T-cell (primary cell): Measurements from ENCODE around the gene MED12L. TPM values are rescaled to one million over a fixed set of nuclear protein-coding genes. Genes with fewer than 3 reads are reported as not detected.

Experiments used
- ATAC-seq, 4 experiments: fragments of 200-7000 bp in 3 of 4; fragments of 150-1000 bp in 1 of 4; cut with Tn5 transposase; replicated peaks in 1 of 4; 1 replicate in 3 of 4; 2 replicates in 1 of 4; pipeline ENCODE4 v1.10.0; 2021; ENCODE audit warnings: moderate library complexity in 3 of 4, mild to moderate bottlenecking in 2 of 4, moderate number of reproducible peaks in 1 of 4
- CTCF ChIA-PET, 2 donors: fragments of 300-600 bp; sonication (Branson Sonifier 250); formaldehyde crosslinking; loops; one replicate each; lab custom pipeline; 2022; ENCODE audit warnings: antibody characterized with exemption in 2 of 2; lab: Charles Lee
- POLR2A ChIA-PET, 2 donors: fragments of 300-600 bp; sonication (Branson Sonifier 250); formaldehyde crosslinking; loops; one replicate each; lab custom pipeline; 2022; ENCODE audit warnings: antibody characterized with exemption in 2 of 2; lab: Charles Lee
- DNase-seq, 35 experiments: peaks; one replicate each; pipeline versions ENCODE4 v3.0.0 to v3.0.0-alpha.2; 2013 to 2023
- H3K27ac ChIP-seq: one replicate; pipeline ENCODE4 v1.5.1; 2013; ENCODE audit warnings: low read length
- H3K27me3 ChIP-seq, 2 experiments: replicated peaks in 1 of 2; 1 replicate in 1 of 2; 2 replicates in 1 of 2; pipeline versions ENCODE4 v1.6.1 to v1.7.0; 2013; ENCODE audit warnings: low read length in 1 of 2, mixed read lengths in 1 of 2; ENCODE audit not compliant: control insufficient read depth in 2 of 2, insufficient read depth in 2 of 2; ENCODE audit errors: extremely low read depth in 1 of 2
- H3K36me3 ChIP-seq, 2 donors: 1 replicate in 1 of 2; 2 replicates in 1 of 2; pipeline versions ENCODE4 v1.6.1 to v1.7.0; 2013; ENCODE audit warnings: low read length in 1 of 2; ENCODE audit not compliant: control insufficient read depth in 2 of 2, insufficient read depth in 1 of 2; ENCODE audit errors: extremely low read depth in 1 of 2
- H3K4me1 ChIP-seq, 2 experiments: 1 replicate in 1 of 2; 2 replicates in 1 of 2; pipeline versions ENCODE4 v1.6.1 to v1.7.0; 2013; ENCODE audit warnings: low read length in 2 of 2, mixed read lengths in 1 of 2; ENCODE audit not compliant: insufficient read depth in 2 of 2, control insufficient read depth in 1 of 2; ENCODE audit errors: extremely low read depth in 1 of 2
- H3K4me3 ChIP-seq, 2 donors: 1 replicate in 1 of 2; 2 replicates in 1 of 2; pipeline versions ENCODE4 v1.5.1 to v1.7.0; 2013; ENCODE audit warnings: mild to moderate bottlenecking in 2 of 2, low read length in 1 of 2, moderate library complexity in 1 of 2; ENCODE audit not compliant: control insufficient read depth in 1 of 2; ENCODE audit errors: extremely low read depth in 1 of 2
- H3K9me3 ChIP-seq: 2 replicates; pipeline ENCODE4 v1.7.0; 2013
- H3K27ac Mint-ChIP-seq, 2 donors: one replicate each; pipeline ENCODE4 v1.8.0; 2020 to 2021; ENCODE audit warnings: mild to moderate bottlenecking in 2 of 2, mixed read lengths in 2 of 2
- H3K27me3 Mint-ChIP-seq, 2 donors: one replicate each; pipeline ENCODE4 v1.8.0; 2021 to 2022; ENCODE audit warnings: mixed read lengths in 2 of 2
- H3K36me3 Mint-ChIP-seq: one replicate; pipeline ENCODE4 v1.8.0; 2021; ENCODE audit warnings: mixed read lengths
- H3K4me1 Mint-ChIP-seq, 3 donors: one replicate each; pipeline ENCODE4 v1.8.0; 2020 to 2022; ENCODE audit warnings: mixed read lengths in 3 of 3, mild to moderate bottlenecking in 1 of 3
- H3K4me3 Mint-ChIP-seq, 3 donors: one replicate each; pipeline ENCODE4 v1.8.0; 2020 to 2022; ENCODE audit warnings: mild to moderate bottlenecking in 3 of 3, mixed read lengths in 3 of 3, moderate library complexity in 3 of 3
- H3K9me3 Mint-ChIP-seq, 3 donors: one replicate each; pipeline ENCODE4 v1.8.0; 2020 to 2022; ENCODE audit warnings: mixed read lengths in 3 of 3
- WGBS: methylation state at CpG from one replicate; pipeline ENCODE4 v1.1.5; 2013; ENCODE audit warnings: missing lambda C conversion rate; ENCODE audit not compliant: insufficient coverage; 5-methylcytosine and 5-hydroxymethylcytosine counted together
- total RNA-seq, 35 experiments: library from RNA in 6 of 35; stranded (reverse) in 6 of 35; fragments of 120-200 nt in 1 of 35; gene quantifications; one replicate each; pipeline versions ENCODE4 v1.2.1 to v1.2.4 and lab custom pipeline; 2013 to 2026

Gene MED12L
- total RNA-seq, 5 donors from 2014 or later (not counting 1 experiment from before 2014, with no cell fraction given) = 0.55 to 2.1 (median 0.66) TPM

DNA sequence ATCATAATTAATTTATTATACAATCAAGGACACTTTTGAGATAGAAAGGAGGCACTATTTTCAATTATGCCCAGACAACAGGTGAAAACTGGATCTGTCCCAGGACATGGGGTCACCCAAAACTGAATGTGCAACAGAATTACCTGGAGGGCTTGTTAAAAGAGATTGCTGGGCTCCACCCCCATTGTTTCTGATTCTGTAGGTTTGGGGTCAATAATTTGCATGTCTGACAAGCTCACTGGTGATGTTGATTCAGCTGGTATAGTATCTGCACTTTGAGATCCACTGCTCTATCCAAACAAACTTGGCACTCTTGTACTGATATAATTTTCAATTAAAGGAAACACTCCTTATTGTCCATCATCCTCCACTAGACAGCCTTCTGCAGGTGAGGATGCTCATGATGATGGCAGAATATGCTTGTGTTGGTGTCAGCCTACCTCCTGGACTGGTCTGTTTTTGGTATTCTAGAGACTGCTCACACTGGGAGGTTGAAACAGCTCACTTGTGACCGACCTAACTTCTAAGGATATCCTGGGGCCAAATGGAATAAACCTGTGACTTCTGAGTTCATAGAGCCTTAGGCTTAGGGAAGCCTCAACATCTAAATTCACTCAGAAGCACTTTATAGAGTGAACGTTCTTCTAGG lies 190.7 kb downstream of the MED12L start:
- 14% methylated on average over 1 of the region's 2 CpGs for WGBS
- Histone ChIP-seq H3K4me1 (peaks cover 14 to 37% of the 10 kb centered on the region in 2 experiments), H3K4me3 (no peak overlapping the region), H3K36me3 (no peaks in the 10 kb centered on the region), H3K9me3 (no peaks in the 10 kb centered on the region), H3K27me3 (no peaks in the 10 kb centered on the region), H3K27ac (peak overlapping the region; percentile 66)
- ATAC-seq = peak in 3 of 4 experiments; percentile 7 to 39 (median 13)
- CTCF ChIA-PET = interaction anchor here in 1 of 2 donors (0.7 kb wide), 2 partner anchors 50 to 1056 kb away, joined by 3 to 4 read pairs; no protein-coding TSS in a partner anchor
- H3K4me3 Mint-ChIP-seq = peak overlapping the region in 1 of 3 donors; percentile 39
- peak overlapping the region; percentile 92 to 94 for H3K27ac Mint-ChIP-seq
- DNase-seq = no peak
- H3K27me3 Mint-ChIP-seq = no peaks in the 10 kb centered on the region
- no peaks in the 10 kb centered on the region for H3K9me3 Mint-ChIP-seq
- POLR2A ChIA-PET = interaction anchor here (0.6 to 0.7 kb wide), 5 partner anchors 46 to 533 kb away, joined by 3 to 10 read pairs (median 3); no protein-coding TSS in a partner anchor
- peaks cover 3% of the 10 kb centered on the region for H3K36me3 Mint-ChIP-seq
- peaks cover 40 to 46% (median 46%) of the 10 kb centered on the region in 3 donors for H3K4me1 Mint-ChIP-seq

DNA sequence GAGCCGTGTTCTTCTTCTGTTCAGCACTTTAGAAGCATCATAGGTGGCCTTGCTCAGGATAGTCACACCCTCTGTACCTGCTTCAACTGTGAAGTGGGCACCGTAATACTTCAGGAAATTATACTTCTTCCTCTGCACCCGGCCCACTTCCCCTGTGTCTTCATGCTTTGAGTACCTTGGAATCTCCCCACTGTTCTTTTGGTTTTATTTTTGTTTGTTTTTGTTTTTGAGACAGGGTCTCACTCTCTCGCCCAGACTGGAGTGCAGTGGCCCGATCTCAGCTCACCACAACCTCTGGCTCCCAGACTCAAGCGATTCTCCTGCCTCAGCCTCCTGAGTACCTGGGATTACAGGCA lies 191.2 kb downstream of the MED12L start:
- peak; percentile 72 to 97 (median 74) for ATAC-seq
- Mint-ChIP-seq H3K27me3 (no peaks in the 10 kb centered on the region), H3K4me1 (peaks cover 40 to 46% (median 46%) of the 10 kb centered on the region in 3 donors), H3K27ac (peak overlapping the region; percentile 92 to 94), H3K9me3 (no peaks in the 10 kb centered on the region), H3K4me3 (peak overlapping the region; percentile 39 to 60 (median 58)), H3K36me3 (peaks cover 3% of the 10 kb centered on the region)
- DNase-seq = peak in 33 of 35 experiments; percentile 4 to 67 (median 40)
- 0% methylated on average over 1 of the region's 6 CpGs for WGBS
- H3K9me3 ChIP-seq = no peaks in the 10 kb centered on the region
- H3K4me1 ChIP-seq = peaks cover 14 to 37% of the 10 kb centered on the region in 2 experiments
- ChIA-PET POLR2A (interaction anchor here (0.6 to 0.7 kb wide), 5 partner anchors 46 to 534 kb away, joined by 3 to 10 read pairs (median 3); no protein-coding TSS in a partner anchor), CTCF (interaction anchor here in 1 of 2 donors (0.7 kb wide), 2 partner anchors 51 to 1056 kb away, joined by 3 to 4 read pairs; no protein-coding TSS in a partner anchor)
- no peaks in the 10 kb centered on the region for H3K36me3 ChIP-seq
- no peak overlapping the region for H3K4me3 ChIP-seq
- H3K27me3 ChIP-seq = no peaks in the 10 kb centered on the region
- peak overlapping the region; percentile 66 for H3K27ac ChIP-seq

DNA sequence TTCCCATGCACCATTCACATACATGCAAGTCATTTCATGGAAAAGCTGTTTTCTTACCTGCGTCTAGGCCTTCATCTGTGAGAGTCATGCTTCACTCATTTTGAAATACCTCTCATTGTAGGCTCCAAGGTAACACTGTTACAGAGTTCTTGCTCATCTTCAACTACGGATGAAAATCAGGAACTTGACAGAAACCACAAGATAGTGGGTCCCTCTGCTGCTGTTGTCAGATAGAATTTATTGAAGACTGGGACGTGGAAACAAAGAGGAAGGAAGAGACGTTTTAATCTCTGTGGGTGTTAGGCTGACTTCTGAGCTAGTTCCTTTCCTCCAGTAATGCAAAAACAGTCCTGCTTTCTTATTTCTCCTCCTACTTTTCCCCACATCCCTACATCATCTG lies 192.8 kb downstream of the MED12L start, which contains the start of gene P2RY14:
TSS of gene P2RY14 (minus strand) at position 313 of the 400 bp plus-strand sequence. CDS start 64,226 bp downstream, outside the sequence.
- no peaks in the 10 kb centered on the region for H3K9me3 Mint-ChIP-seq
- H3K9me3 ChIP-seq = no peaks in the 10 kb centered on the region
- H3K4me1 Mint-ChIP-seq = peaks cover 40 to 52% (median 51%) of the 10 kb centered on the region in 3 donors
- H3K27me3 ChIP-seq = no peaks in the 10 kb centered on the region
- ATAC-seq (peak in 3 of 4 experiments; percentile 38 to 45 (median 41)), DNase-seq (peak in 1 of 35 experiments; percentile 26)
- POLR2A ChIA-PET = interaction anchor here (0.6 to 1.3 kb wide), 3 partner anchors 10 to 51 kb away, joined by 3 to 4 read pairs (median 4); no protein-coding TSS in a partner anchor
- H3K4me1 ChIP-seq = peaks cover 14 to 39% of the 10 kb centered on the region in 2 experiments
- H3K27me3 Mint-ChIP-seq = no peaks in the 10 kb centered on the region
- H3K27ac Mint-ChIP-seq = peak within 1 kb of the TSS; percentile 89 to 94
- peaks cover 3% of the 10 kb centered on the region for H3K36me3 Mint-ChIP-seq
- H3K36me3 ChIP-seq = no peaks in the 10 kb centered on the region
- peak within 1 kb of the TSS; percentile 66 for H3K27ac ChIP-seq
- no peak within 1 kb of the TSS for H3K4me3 ChIP-seq
- CTCF ChIA-PET = interaction anchor here (0.6 to 4.6 kb wide), 20 partner anchors 9 to 1925 kb away, joined by 3 to 37 read pairs (median 4); partner anchors contain the start of gene GPR171 (in 1 of the 2)
- H3K4me3 Mint-ChIP-seq = peak within 1 kb of the TSS in 1 of 3 donors; percentile 13
- WGBS = no CpG with 5 or more reads among the region's 4 CpGs

DNA sequence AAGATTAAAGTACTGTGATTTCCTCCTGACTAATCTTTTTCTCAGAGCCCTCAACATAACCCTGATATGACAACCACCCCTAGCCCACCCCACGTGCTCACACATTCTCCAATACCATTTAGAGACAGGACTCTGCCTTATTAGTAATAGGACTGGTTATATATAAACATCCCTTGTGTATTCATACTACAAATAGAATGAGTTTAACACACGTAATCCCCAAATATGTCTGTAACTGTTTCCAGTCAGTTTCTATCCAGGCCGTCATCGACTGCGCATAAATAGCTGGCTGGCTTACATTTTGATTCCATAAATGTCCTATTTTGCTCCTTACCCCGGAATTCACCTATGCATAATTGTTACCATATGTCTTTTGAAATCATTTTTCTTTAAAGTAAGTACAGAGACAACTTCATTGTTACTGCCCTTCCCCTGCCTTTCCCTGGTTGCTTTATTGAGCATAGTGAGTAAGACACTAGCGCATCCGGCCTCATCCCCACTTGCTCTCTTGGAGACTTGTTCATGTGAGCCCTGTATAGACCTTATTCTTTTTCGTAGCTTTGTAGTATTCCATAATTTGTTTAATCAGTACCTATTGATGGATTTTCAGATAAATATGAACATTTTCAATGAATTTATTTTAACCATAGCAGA lies 196.3 kb downstream of the MED12L start:
- no peak overlapping the region for H3K4me3 ChIP-seq
- ChIA-PET POLR2A (interaction anchor here (0.6 kb wide), 3 partner anchors 11 to 849 kb away, joined by 4 to 10 read pairs (median 9); no protein-coding TSS in a partner anchor), CTCF (interaction anchor here (0.7 to 4.6 kb wide), 19 partner anchors 10 to 126 kb away, joined by 3 to 37 read pairs (median 5); partner anchors contain the start of gene GPR171 (in 1 of the 2))
- H3K36me3 ChIP-seq = no peaks in the 10 kb centered on the region
- H3K27me3 ChIP-seq = no peaks in the 10 kb centered on the region
- no peak overlapping the region for H3K27ac ChIP-seq
- Mint-ChIP-seq H3K9me3 (no peaks in the 10 kb centered on the region), H3K4me1 (peaks cover 18 to 39% (median 39%) of the 10 kb centered on the region in 3 donors), H3K36me3 (no peaks in the 10 kb centered on the region), H3K27me3 (no peaks in the 10 kb centered on the region), H3K4me3 (no peak overlapping the region), H3K27ac (no peak overlapping the region)
- H3K4me1 ChIP-seq = peaks cover 3 to 36% of the 10 kb centered on the region in 2 experiments
- H3K9me3 ChIP-seq = no peaks in the 10 kb centered on the region
- DNase-seq = no peak
- no peak for ATAC-seq
- WGBS = no CpG with 5 or more reads among the region's 9 CpGs

DNA sequence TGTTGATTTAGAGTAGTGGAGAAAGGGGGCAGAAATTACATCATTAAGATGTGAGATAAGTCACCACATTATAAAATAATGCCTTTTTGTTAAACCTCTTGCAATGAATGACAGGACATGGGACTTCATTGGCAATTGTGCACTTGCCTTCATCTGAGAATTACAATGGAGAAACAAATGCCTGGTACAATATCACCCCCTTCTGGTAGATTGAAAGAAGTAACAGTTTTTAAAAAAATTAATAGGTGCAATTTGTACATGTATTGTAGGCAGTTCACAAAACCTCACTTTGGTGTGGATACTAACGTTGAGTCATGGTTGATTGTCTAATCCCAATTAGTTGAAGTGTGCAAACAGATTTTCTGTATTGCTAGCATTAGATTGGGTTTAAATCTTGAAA lies 197.5 kb downstream of the MED12L start:
- no peak overlapping the region for H3K27ac ChIP-seq
- H3K9me3 Mint-ChIP-seq = no peaks in the 10 kb centered on the region
- no peak overlapping the region for H3K4me3 ChIP-seq
- H3K4me1 Mint-ChIP-seq = peaks cover 13 to 34% (median 32%) of the 10 kb centered on the region in 3 donors
- H3K9me3 ChIP-seq = no peaks in the 10 kb centered on the region
- ChIA-PET CTCF (interaction anchor here (0.6 to 3.0 kb wide), 21 partner anchors 13 to 1049 kb away, joined by 3 to 25 read pairs (median 3); partner anchors contain the start of gene GPR171 (in 1 of the 2)), POLR2A (no interaction called here)
- H3K27me3 Mint-ChIP-seq = no peaks in the 10 kb centered on the region
- peaks cover 0 to 30% of the 10 kb centered on the region in 2 experiments for H3K4me1 ChIP-seq
- peak overlapping the region in 1 of 2 donors; percentile 66 for H3K27ac Mint-ChIP-seq
- 0% methylated on average over 1 of the region's 1 CpG for WGBS
- H3K36me3 Mint-ChIP-seq = no peaks in the 10 kb centered on the region
- DNase-seq (peak in 2 of 35 experiments; percentile 13 to 80), ATAC-seq (peak; percentile 49 to 69 (median 66))
- no peak overlapping the region for H3K4me3 Mint-ChIP-seq
- no peaks in the 10 kb centered on the region for H3K36me3 ChIP-seq
- no peaks in the 10 kb centered on the region for H3K27me3 ChIP-seq
